H1 (cell line): ENCODE data around the gene C1RL. TPM values are rescaled to one million over a fixed set of nuclear protein-coding genes. Genes with fewer than 3 reads are reported as not detected.

Experiments used
- ASH2L ChIP-seq: fragments of 200-600, 300-600 bp; sonication (generic); IDR thresholded peaks from one replicate; pipeline ENCODE4 v1.7.1; 2017; ENCODE audit warnings: low read length
- CBX8 ChIP-seq: fragments of 300-800, 300-1000 bp; sonication (generic); IDR thresholded peaks from 2 replicates; pipeline ENCODE4 v1.7.1; 2016; ENCODE audit warnings: low read depth, low read length, borderline replicate concordance
- CHD1 ChIP-seq: IDR thresholded peaks from 2 replicates; pipeline ENCODE4 v1.6.1; 2012; ENCODE audit warnings: low read depth, low read length, improper control_type of control experiment
- EGR1 ChIP-seq: IDR thresholded peaks from 2 replicates; pipeline ENCODE4 v1.6.1; 2011; ENCODE audit warnings: low read depth, low read length, borderline replicate concordance
- FOSL1 ChIP-seq: IDR thresholded peaks from 2 replicates; pipeline ENCODE4 v1.6.1; 2011; ENCODE audit warnings: mild to moderate bottlenecking, low read depth, low read length, moderate library complexity; ENCODE audit not compliant: insufficient read depth
- GABPA ChIP-seq: IDR thresholded peaks from 2 replicates; pipeline ENCODE4 v1.6.1; 2011; ENCODE audit warnings: mild to moderate bottlenecking, low read length, moderate library complexity, borderline replicate concordance; ENCODE audit not compliant: insufficient read depth
- GTF2F1 ChIP-seq: IDR thresholded peaks from 2 replicates; pipeline ENCODE4 v1.6.1; 2012; ENCODE audit warnings: low read depth, low read length, improper control_type of control experiment, borderline replicate concordance
- HDAC6 ChIP-seq: IDR thresholded peaks from one replicate; pipeline ENCODE4 v1.7.1; 2012; ENCODE audit warnings: low read depth, mild to moderate bottlenecking, inconsistent platforms, low read length, moderate library complexity
- KDM5A ChIP-seq: fragments of 200-600 bp; IDR thresholded peaks from 2 replicates; pipeline ENCODE4 v1.7.1; 2012; ENCODE audit warnings: mild to moderate bottlenecking, low read length, inconsistent platforms, mixed read lengths
- MAFK ChIP-seq: IDR thresholded peaks from 2 replicates; pipeline ENCODE4 v1.6.1; 2012; ENCODE audit warnings: low read depth, mild to moderate bottlenecking, improper control_type of control experiment, low read length
- MAX ChIP-seq: IDR thresholded peaks from 2 replicates; pipeline ENCODE4 v1.6.1; 2012; ENCODE audit warnings: inconsistent platforms
- NANOG ChIP-seq: IDR thresholded peaks from 2 replicates; pipeline ENCODE4 v1.6.1; 2011; ENCODE audit warnings: low read length, low read depth, mild to moderate bottlenecking, inconsistent platforms; ENCODE audit not compliant: insufficient read depth, poor library complexity, severe bottlenecking
- PHF8 ChIP-seq: fragments of 200-600 bp; sonication (generic); conservative IDR thresholded peaks from 2 replicates; pipeline ENCODE4 v1.7.1; 2012; ENCODE audit warnings: low read depth, mild to moderate bottlenecking, inconsistent platforms, low read length, moderate library complexity
- POU5F1 ChIP-seq: IDR thresholded peaks from 2 replicates; pipeline ENCODE4 v1.6.1; 2011; ENCODE audit warnings: low read depth, mild to moderate bottlenecking, low read length, moderate library complexity
- RAD21 ChIP-seq, 2 experiments: IDR thresholded peaks in 1 of 2; conservative IDR thresholded peaks in 1 of 2; 2 replicates each; pipeline ENCODE4 v1.6.1; 2011; ENCODE audit warnings: low read depth in 2 of 2, low read length in 2 of 2, improper control_type of control experiment in 1 of 2, inconsistent platforms in 1 of 2, mild to moderate bottlenecking in 1 of 2, moderate library complexity in 1 of 2
- SAP30 ChIP-seq: fragments of 300-600 bp; sonication (generic); IDR thresholded peaks from 2 replicates; pipeline ENCODE4 v1.7.1; 2012; ENCODE audit warnings: low read length, moderate library complexity, mild to moderate bottlenecking, inconsistent platforms; ENCODE audit not compliant: insufficient read depth, insufficient replicate concordance
- SIX5 ChIP-seq: IDR thresholded peaks from 2 replicates; pipeline ENCODE4 v1.6.1; 2011; ENCODE audit warnings: mild to moderate bottlenecking, low read depth, low read length
- SP1 ChIP-seq: IDR thresholded peaks from 2 replicates; pipeline ENCODE4 v1.6.1; 2011; ENCODE audit warnings: low read depth, low read length
- SP4 ChIP-seq: IDR thresholded peaks from 2 replicates; pipeline ENCODE4 v1.6.1; 2012; ENCODE audit warnings: low read length, inconsistent platforms
- SRF ChIP-seq: IDR thresholded peaks from 2 replicates; pipeline ENCODE4 v1.6.1; 2011; ENCODE audit warnings: mild to moderate bottlenecking, low read depth, low read length, moderate library complexity
- TAF1 ChIP-seq: IDR thresholded peaks from 2 replicates; pipeline ENCODE4 v1.6.1; 2011; ENCODE audit warnings: mild to moderate bottlenecking, low read depth, low read length
- YY1 ChIP-seq: IDR thresholded peaks from 2 replicates; pipeline ENCODE4 v1.6.1; 2011; ENCODE audit warnings: low read depth, mild to moderate bottlenecking, low read length
- ZNF274 ChIP-seq: IDR thresholded peaks from 2 replicates; pipeline ENCODE4 v1.7.0; 2012; ENCODE audit warnings: low read length, borderline replicate concordance; ENCODE audit errors: extremely low read depth
- polyA plus RNA-seq, 7 experiments: library from polyadenylated mRNA; depleted of rRNA in 3 of 7; stranded (reverse) in 5 of 7; unstranded in 2 of 7; fragments of >200 nt in 5 of 7; fragments of 200-250 nt in 2 of 7; gene quantifications; 1 replicate in 5 of 7; 2 replicates in 1 of 7; 4 replicates in 1 of 7; pipeline versions ENCODE4 v1.2.1 to v1.2.3, GENCODE V29; 2011 to 2013; ENCODE audit warnings: missing spikeins in 2 of 7, mixed read lengths in 2 of 7
- total RNA-seq: library from RNA; stranded (reverse); fragmentation: NEBNext Ultra II Directional; extraction: Animal tissue kit (Norgen Biotek cat#: 25700); gene quantifications from 2 replicates; pipeline ENCODE4 v1.2.1, GENCODE V29; 2021

The C1RL gene
- total and polyA plus RNA-seq, 2 of the 8 experiments (the other 6 are each of a cell fraction or from before 2014, with no cell fraction given): 11.4 to 15.5 TPM

- TF ChIP-seq SRF (no peak), SIX5 (no peak), ASH2L (peak; percentile 44), TAF1 (peak; percentile 38; the same call in 1 of the 2 replicates), POU5F1 (no peak), SAP30 (no peak), NANOG (no peak), HDAC6 (no peak), FOSL1 (no peak), PHF8 (0 out of 2 replicates have a peak, but pooled peaks have one; percentile 18), MAFK (no peak), EGR1 (no peak), SP4 (no peak), CHD1 (no peak), RAD21 (IDR thresholded peaks at IDR 0.05 in 1 of 2, conservative IDR thresholded peaks at IDR 0.05 in 1 of 2; ENCODE audit: low read depth in 2 of 2, low read length in 2 of 2) (no peak), CBX8 (no peak), SP1 (peak; percentile 66; the same call in 1 of the 2 replicates), MAX (no peak), GABPA (no peak), YY1 (no peak), ZNF274 (no peak), KDM5A (no peak), GTF2F1 (no peak)
These were observed 21.1 kb upstream of the C1RL start, which contains the start of gene CLSTN3 (continued) for GRCh38 chr12:7129872-7130691.
